Activated CD4-positive, alpha-beta T cell treated with anti-CD3 and anti-CD28 coated beads for 24 hours (primary cell): ENCODE results near the gene FAM47E.
"Not testable (repeated sequence)": the region's sequence is repeated elsewhere in the genome, so short reads cannot be mapped to it uniquely, and the experiment has no call there.

Experiments used
- DNase-seq, 2 donors: peaks; one replicate each; pipeline ENCODE4 v3.0.0-alpha.2; 2020; ENCODE audit warnings: low read depth in 2 of 2

FAM47E gene

GRCh38 chr4:76226418-76226817, 25.1 kb upstream of the FAM47E start:
- DNase-seq, result no peak

GRCh38 chr4:76232681-76233080, 18.8 kb upstream of the FAM47E start:
- no peak for DNase-seq

- DNase-seq, result no peak
Observed at GRCh38 chr4:76233083-76233482, 18.4 kb upstream of the FAM47E start.

GRCh38 chr4:76233529-76233928, 18.0 kb upstream of the FAM47E start:
- no peak for DNase-seq

GRCh38 chr4:76233967-76234678, 17.4 kb upstream of the FAM47E start:
- DNase-seq, result no peak

- no peak for DNase-seq
Observed at GRCh38 chr4:76234679-76235044, 16.9 kb upstream of the FAM47E start.

- no peak for DNase-seq
Observed at GRCh38 chr4:76235407-76235806, 16.1 kb upstream of the FAM47E start.

- DNase-seq, result no peak
Observed at GRCh38 chr4:76235915-76236314, 15.6 kb upstream of the FAM47E start.

GRCh38 chr4:76238236-76238635, 13.3 kb upstream of the FAM47E start:
- no peak for DNase-seq

- no peak for DNase-seq
Observed at GRCh38 chr4:76238701-76239100, 12.8 kb upstream of the FAM47E start.

GRCh38 chr4:76240236-76240635, 11.3 kb upstream of the FAM47E start:
- no peak for DNase-seq

- DNase-seq, result not testable (repeated sequence)
Observed at GRCh38 chr4:76243877-76244276, 7.6 kb upstream of the FAM47E start.

- DNase-seq, result no peak
Observed at GRCh38 chr4:76246025-76246424, 5.5 kb upstream of the FAM47E start.

- no peak for DNase-seq
Observed at GRCh38 chr4:76246852-76247251, 4.7 kb upstream of the FAM47E start.

- no peak for DNase-seq
Observed at GRCh38 chr4:76250962-76251361, 559 bp upstream of the FAM47E start.

GRCh38 chr4:76252271-76252653, 741 bp downstream of the FAM47E start:
- DNase-seq, result no peak

GRCh38 chr4:76253511-76253910, 2.0 kb downstream of the FAM47E start:
- no peak for DNase-seq

GRCh38 chr4:76256032-76256431, 4.5 kb downstream of the FAM47E start:
- DNase-seq, result no peak

- DNase-seq, result no peak
Observed at GRCh38 chr4:76256968-76257367, 5.4 kb downstream of the FAM47E start.

- DNase-seq, result no peak
Observed at GRCh38 chr4:76257824-76258223, 6.3 kb downstream of the FAM47E start.

GRCh38 chr4:76260571-76260970, 9.1 kb downstream of the FAM47E start:
- no peak for DNase-seq

GRCh38 chr4:76265631-76266218, 14.2 kb downstream of the FAM47E start:
- DNase-seq, result no peak

- no peak for DNase-seq
Observed at GRCh38 chr4:76266627-76267026, 15.1 kb downstream of the FAM47E start.

- DNase-seq, result no peak
Observed at GRCh38 chr4:76267811-76268210, 16.3 kb downstream of the FAM47E start.
